H9 (cell line): ENCODE measurements around the gene FMN1. TPM values are rescaled to one million over a fixed set of nuclear protein-coding genes. Genes with fewer than 3 reads are reported as not detected.

ENCODE experiments used
- DNase-seq: peaks from one replicate; pipeline ENCODE4 v3.0.0-alpha.2; 2017
- H2AFZ ChIP-seq: one replicate; pipeline ENCODE4 v1.6.1; 2013; ENCODE audit warnings: mild to moderate bottlenecking, low read length, control low read depth, moderate library complexity
- H2AK5ac ChIP-seq: 2 replicates; pipeline ENCODE4 v1.6.1; 2013; ENCODE audit warnings: low read length, control low read depth, mixed read lengths; ENCODE audit not compliant: insufficient read length
- H2BK120ac ChIP-seq: one replicate; pipeline ENCODE4 v1.6.1; 2013; ENCODE audit warnings: low read depth, mild to moderate bottlenecking, low read length, control low read depth, inconsistent platforms; ENCODE audit not compliant: poor library complexity, severe bottlenecking
- H2BK12ac ChIP-seq: 2 replicates; pipeline ENCODE4 v1.6.1; 2013; ENCODE audit warnings: low read length, control low read depth, mixed read lengths, low read depth; ENCODE audit not compliant: insufficient read length
- H2BK15ac ChIP-seq: 2 replicates; pipeline ENCODE4 v1.6.1; 2013; ENCODE audit warnings: low read depth, low read length, control low read depth
- H2BK20ac ChIP-seq: one replicate; pipeline ENCODE4 v1.6.1; 2013; ENCODE audit warnings: low read depth, mild to moderate bottlenecking, low read length, control low read depth, inconsistent platforms; ENCODE audit not compliant: poor library complexity, severe bottlenecking
- H2BK5ac ChIP-seq: 2 replicates; pipeline ENCODE4 v1.6.1; 2013; ENCODE audit warnings: low read length, control low read depth, mixed read lengths; ENCODE audit not compliant: insufficient read length
- H3K14ac ChIP-seq: 2 replicates; pipeline ENCODE4 v1.6.1; 2013; ENCODE audit warnings: low read length, control low read depth; ENCODE audit not compliant: insufficient read depth
- H3K18ac ChIP-seq: 2 replicates; pipeline ENCODE4 v1.6.1; 2013; ENCODE audit warnings: low read depth, mild to moderate bottlenecking, mixed read lengths, low read length, control low read depth; ENCODE audit not compliant: insufficient read length
- H3K23ac ChIP-seq: 2 replicates; pipeline ENCODE4 v1.6.1; 2013; ENCODE audit warnings: low read length, control low read depth, mixed read lengths, low read depth; ENCODE audit not compliant: insufficient read length
- H3K23me2 ChIP-seq: 2 replicates; pipeline ENCODE4 v1.6.1; 2013; ENCODE audit warnings: low read depth, mild to moderate bottlenecking, mixed read lengths, low read length, control low read depth; ENCODE audit not compliant: insufficient read length, poor library complexity, severe bottlenecking
- H3K27ac ChIP-seq: 2 replicates; pipeline ENCODE4 v1.5.1; 2013; ENCODE audit warnings: low read length, control low read depth, mixed read lengths, low read depth; ENCODE audit not compliant: insufficient read length
- H3K27me3 ChIP-seq: 2 replicates; pipeline ENCODE4 v1.6.1; 2013; ENCODE audit warnings: low read length, control low read depth, inconsistent platforms; ENCODE audit not compliant: insufficient read depth
- H3K4ac ChIP-seq: 2 replicates; pipeline ENCODE4 v1.6.1; 2013; ENCODE audit warnings: low read depth, mild to moderate bottlenecking, control low read depth, inconsistent platforms, low read length, moderate library complexity
- H3K4me1 ChIP-seq: 2 replicates; pipeline ENCODE4 v1.6.1; 2013; ENCODE audit warnings: low read length, control low read depth, inconsistent platforms; ENCODE audit not compliant: insufficient read depth
- H3K4me2 ChIP-seq: 2 replicates; pipeline ENCODE4 v1.6.1; 2013; ENCODE audit warnings: low read length, control low read depth, mixed read lengths; ENCODE audit not compliant: insufficient read length, insufficient read depth
- H3K56ac ChIP-seq: 2 replicates; pipeline ENCODE4 v1.6.1; 2013; ENCODE audit warnings: low read depth, mild to moderate bottlenecking, mixed read lengths, low read length, control low read depth; ENCODE audit not compliant: insufficient read length
- H3K79me1 ChIP-seq: 2 replicates; pipeline ENCODE4 v1.6.1; 2013; ENCODE audit warnings: low read depth, mild to moderate bottlenecking, moderate library complexity, low read length, control low read depth, inconsistent platforms; ENCODE audit not compliant: insufficient read depth, poor library complexity, severe bottlenecking
- H3K79me2 ChIP-seq: 2 replicates; pipeline ENCODE4 v1.6.1; 2013; ENCODE audit warnings: low read length, control low read depth, inconsistent platforms; ENCODE audit not compliant: insufficient read depth
- H3K9ac ChIP-seq: 2 replicates; pipeline ENCODE4 v1.6.1; 2013; ENCODE audit warnings: low read length, control low read depth, mixed read lengths; ENCODE audit not compliant: insufficient read length; ENCODE audit errors: extremely low read depth
- H3K9me3 ChIP-seq: one replicate; pipeline ENCODE4 v1.6.1; 2013; ENCODE audit warnings: low read depth, low read length, inconsistent platforms; ENCODE audit not compliant: control insufficient read depth
- H3T11ph ChIP-seq: one replicate; pipeline ENCODE4 v1.6.1; 2013; ENCODE audit warnings: mild to moderate bottlenecking, low read length, control low read depth, inconsistent platforms
- H4K20me1 ChIP-seq: one replicate; pipeline ENCODE4 v1.6.1; 2013; ENCODE audit not compliant: control insufficient read depth, insufficient read length, insufficient read depth
- H4K5ac ChIP-seq: 2 replicates; pipeline ENCODE4 v1.6.1; 2013; ENCODE audit warnings: low read depth, mild to moderate bottlenecking, mixed read lengths, low read length, control low read depth; ENCODE audit not compliant: insufficient read length
- H4K8ac ChIP-seq: replicated peaks from 2 replicates; pipeline ENCODE4 v1.6.1; 2013; ENCODE audit warnings: low read length, control low read depth, mixed read lengths, low read depth; ENCODE audit not compliant: insufficient read length
- H4K91ac ChIP-seq: 2 replicates; pipeline ENCODE4 v1.6.1; 2013; ENCODE audit warnings: low read depth, mild to moderate bottlenecking, moderate library complexity, mixed read lengths, low read length, control low read depth; ENCODE audit not compliant: insufficient read length
- H3K27ac Mint-ChIP-seq, 3 experiments: 2 replicates in 2 of 3; 3 replicates in 1 of 3; pipeline ENCODE4 v1.8.0; 2020 to 2021; ENCODE audit warnings: mixed read lengths in 3 of 3, mild to moderate bottlenecking in 1 of 3, moderate library complexity in 1 of 3
- H3K27me3 Mint-ChIP-seq: 2 replicates; pipeline ENCODE4 v1.8.0; 2021; ENCODE audit warnings: low read depth, mild to moderate bottlenecking, moderate library complexity, mixed read lengths
- H3K36me3 Mint-ChIP-seq, 3 experiments: 2 replicates in 2 of 3; 3 replicates in 1 of 3; pipeline ENCODE4 v1.8.0; 2020 to 2021; ENCODE audit warnings: low read depth in 3 of 3, mixed read lengths in 3 of 3; ENCODE audit not compliant: insufficient read depth in 1 of 3
- H3K4me1 Mint-ChIP-seq, 2 experiments: 2 replicates each; pipeline ENCODE4 v1.8.0; 2020; ENCODE audit warnings: mixed read lengths in 2 of 2
- H3K4me3 Mint-ChIP-seq, 2 experiments: 2 replicates in 1 of 2; 3 replicates in 1 of 2; pipeline ENCODE4 v1.8.0; 2020 to 2021; ENCODE audit warnings: mild to moderate bottlenecking in 2 of 2, mixed read lengths in 2 of 2, moderate library complexity in 1 of 2
- H3K9me3 Mint-ChIP-seq, 2 experiments: 2 replicates in 1 of 2; 3 replicates in 1 of 2; pipeline ENCODE4 v1.8.0; 2020; ENCODE audit warnings: mild to moderate bottlenecking in 2 of 2, mixed read lengths in 2 of 2, moderate library complexity in 1 of 2
- CTCF ChIP-seq: fragments of 200-600 bp; sonication (generic); conservative IDR thresholded peaks from 3 replicates; pipeline ENCODE4 v1.8.0; 2021; ENCODE audit warnings: antibody characterized with exemption, mild to moderate bottlenecking
- WGBS: extraction: QIAGEN DNeasy Blood & Tissue Kit; methylation state at CpG from one replicate; pipeline ENCODE4 v1.1.7; 2013; ENCODE audit warnings: missing lambda C conversion rate, low lambda C conversion rate, mixed read lengths; ENCODE audit not compliant: insufficient read length; ENCODE audit errors: extremely low coverage; 5-methylcytosine and 5-hydroxymethylcytosine counted together
- total RNA-seq: library from RNA; stranded (reverse); gene quantifications from 2 replicates; pipeline ENCODE4 v1.2.1, GENCODE V29; 2021

The FMN1 gene
- total RNA-seq, 1 experiment from 2014 or later: 1.9 TPM

DNA sequence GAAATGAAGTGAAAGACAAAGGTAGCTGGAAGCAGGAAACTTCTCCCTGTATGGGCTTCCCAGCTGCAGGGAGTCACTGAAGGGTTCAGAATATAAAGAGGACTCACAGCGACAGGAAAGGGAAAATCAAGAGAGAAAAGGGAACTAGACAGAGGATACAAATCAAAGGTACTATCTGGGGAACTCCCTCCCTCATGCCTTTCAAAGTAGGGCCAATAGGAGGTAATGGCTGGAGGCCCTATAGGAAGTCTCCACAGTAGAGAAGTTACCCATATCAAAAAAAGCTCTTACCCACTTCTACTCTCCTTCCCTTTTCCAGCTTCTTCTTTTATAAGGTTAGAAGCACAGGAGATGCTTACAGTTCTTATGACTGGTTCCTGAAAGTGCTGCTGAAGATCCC lies 43.5 kb downstream of the FMN1 start:
- no peak overlapping the region for H3K18ac ChIP-seq
- no peak overlapping the region for H4K91ac ChIP-seq
- H3K79me2 ChIP-seq: no peaks in the 10 kb centered on the region
- no peak overlapping the region for H2BK15ac ChIP-seq
- H3K79me1 ChIP-seq: no peaks in the 10 kb centered on the region
- H3K4ac ChIP-seq: no peak overlapping the region
- Mint-ChIP-seq H3K27ac (no peak overlapping the region), H3K36me3 (no peaks in the 10 kb centered on the region), H3K4me3 (no peak overlapping the region), H3K27me3 (no peaks in the 10 kb centered on the region), H3K4me1 (peaks cover 23 to 24% of the 10 kb centered on the region in 2 experiments), H3K9me3 (no peaks in the 10 kb centered on the region)
- no peaks in the 10 kb centered on the region for H3K9me3 ChIP-seq
- no peak overlapping the region for H2AFZ ChIP-seq
- H2BK20ac ChIP-seq: no peak overlapping the region
- H3K9ac ChIP-seq: no peak overlapping the region
- no peaks in the 10 kb centered on the region for H4K20me1 ChIP-seq
- no peak overlapping the region for H3T11ph ChIP-seq
- no peaks in the 10 kb centered on the region for H3K23me2 ChIP-seq
- H2BK120ac ChIP-seq: no peak overlapping the region
- TF ChIP-seq CTCF: no peak
- H3K14ac ChIP-seq: no peak overlapping the region
- no CpG with 5 or more reads among the region's 1 CpG for WGBS
- no peak overlapping the region for H3K4me2 ChIP-seq
- H2AK5ac ChIP-seq: no peak overlapping the region
- no peak for DNase-seq
- H3K23ac ChIP-seq: no peak overlapping the region
- H3K27ac ChIP-seq: no peak overlapping the region
- H3K56ac ChIP-seq: no peak overlapping the region
- no peak overlapping the region for H2BK5ac ChIP-seq
- H2BK12ac ChIP-seq: no peak overlapping the region
- no peaks in the 10 kb centered on the region; the same call in 1 of the 2 replicates for H3K4me1 ChIP-seq
- no peaks in the 10 kb centered on the region for H3K27me3 ChIP-seq
- H4K8ac ChIP-seq: no peak overlapping the region
- no peak overlapping the region for H4K5ac ChIP-seq
